ENCODE results near the gene LMNA. TPM values are rescaled to one million over a fixed set of nuclear protein-coding genes. Genes with fewer than 3 reads are reported as not detected.

The LMNA gene
- total RNA-seq, 4 donors from 2014 or later, result 235 to 412 (median 327) TPM

- H3K27me3 ChIP-seq, result no peaks in the 10 kb centered on the region
- no peaks in the 10 kb centered on the region for H3K36me3 ChIP-seq
- TF ChIP-seq CTCF (IDR thresholded peaks at IDR 0.05) (no peak), POLR2A (IDR thresholded peaks at IDR 0.05) (no peak)
- WGBS, 2 donors, result 75 to 79% methylated on average over 4 of the region's 4 CpGs
- intact Hi-C loops (cut with DNase I), result no loop called here
- no peak for DNase-seq
- no peaks in the 10 kb centered on the region for H3K9me3 ChIP-seq
- peaks cover 93 to 100% of the 10 kb centered on the region in 2 donors for H3K4me1 ChIP-seq
- peak overlapping the region; percentile 95 to 98 (median 98) for H3K27ac ChIP-seq
- H3K4me3 ChIP-seq (replicated peaks in 1 of 3), result peak overlapping the region in 1 of 3 donors; percentile 28
Measured at GRCh38 chr1:156121457-156121856, 6.9 kb downstream of the LMNA start.

GRCh38 chr1:156122086-156122485 is 7.6 kb downstream of the LMNA start:
- no peak for TF ChIP-seq CTCF (IDR thresholded peaks at IDR 0.05)
- no peak for TF ChIP-seq POLR2A (IDR thresholded peaks at IDR 0.05)
- Histone ChIP-seq H3K4me1 (peaks cover 95 to 100% of the 10 kb centered on the region in 2 donors), H3K4me3 (replicated peaks in 1 of 3) (peak overlapping the region in 1 of 3 donors; percentile 28), H3K27me3 (no peaks in the 10 kb centered on the region), H3K9me3 (no peaks in the 10 kb centered on the region), H3K36me3 (no peaks in the 10 kb centered on the region), H3K27ac (peak overlapping the region; percentile 95 to 98 (median 98))
- WGBS, 2 donors, result 25 to 42% methylated on average over 4 of the region's 4 CpGs
- intact Hi-C loops (cut with DNase I), result no loop called here
- no peak for DNase-seq

- Histone ChIP-seq H3K27ac (peak overlapping the region; percentile 95 to 98 (median 98)), H3K4me3 (replicated peaks in 1 of 3) (peak overlapping the region in 1 of 3 donors; percentile 28), H3K4me1 (peaks cover 92 to 100% of the 10 kb centered on the region in 2 donors), H3K27me3 (no peaks in the 10 kb centered on the region), H3K9me3 (no peaks in the 10 kb centered on the region), H3K36me3 (no peaks in the 10 kb centered on the region)
- TF ChIP-seq POLR2A (IDR thresholded peaks at IDR 0.05) (peak in 1 of 2 donors; percentile 49), CTCF (IDR thresholded peaks at IDR 0.05) (peak in 1 of 6 experiments; percentile 6)
- intact Hi-C loops (cut with DNase I), result no loop called here
- DNase-seq, result peak; percentile 91 to 95
- WGBS, 2 donors, result 10 to 13% methylated on average over 14 of the region's 14 CpGs
Measured at GRCh38 chr1:156122519-156123355, 8.2 kb downstream of the LMNA start.

GRCh38 chr1:156123356-156124196 is 9.1 kb downstream of the LMNA start:
- Histone ChIP-seq H3K27ac (peak overlapping the region; percentile 95 to 98 (median 98)), H3K9me3 (no peaks in the 10 kb centered on the region), H3K4me1 (peaks cover 95 to 100% of the 10 kb centered on the region in 2 donors), H3K36me3 (no peaks in the 10 kb centered on the region), H3K4me3 (replicated peaks in 1 of 3) (peak overlapping the region in 1 of 3 donors; percentile 28), H3K27me3 (no peaks in the 10 kb centered on the region)
- 8 to 14% methylated on average over 10 to 14 of the region's 14 CpGs for WGBS, 2 donors
- peak; percentile 59 to 83 for TF ChIP-seq POLR2A (IDR thresholded peaks at IDR 0.05)
- TF ChIP-seq CTCF (IDR thresholded peaks at IDR 0.05), result peak in 4 of 6 experiments; percentile 7 to 23 (median 12)
- intact Hi-C loops (cut with DNase I), result no loop called here
- peak; percentile 98 for DNase-seq
